ENCODE results near the gene RASAL2. TPM values are rescaled to one million over a fixed set of nuclear protein-coding genes. Genes with fewer than 3 reads are reported as not detected.

RASAL2 gene
- 17.4 and 18.5 TPM in 2 replicates for total RNA-seq (2014; rRNA removed; shearing (Covaris generic); ENCODE audit: low replicate concordance)

GRCh38 chr1:178093951-178094738 is at the start of gene RASAL2:
Gene RASAL2 (plus strand): TSS chr1:178094104. CDS start chr1:178094493, 389 bp downstream.
- H3K36me3 ChIP-seq, result no peaks in the 10 kb centered on the region
- H3K9me3 ChIP-seq, result no peaks in the 10 kb centered on the region
- peak within 1 kb of the TSS; percentile 91 for H3K4me3 ChIP-seq
- no peaks in the 10 kb centered on the region for H3K27me3 ChIP-seq
- DNase-seq, result peak; percentile 79

GRCh38 chr1:178046591-178047270 is 47.2 kb upstream of the RASAL2 start:
- DNase-seq, result no peak
- H3K9me3 ChIP-seq, result peaks cover 16% of the 10 kb centered on the region
- no peaks in the 10 kb centered on the region for H3K27me3 ChIP-seq
- no peaks in the 10 kb centered on the region for H3K36me3 ChIP-seq
- H3K4me3 ChIP-seq, result no peak overlapping the region

DNA sequence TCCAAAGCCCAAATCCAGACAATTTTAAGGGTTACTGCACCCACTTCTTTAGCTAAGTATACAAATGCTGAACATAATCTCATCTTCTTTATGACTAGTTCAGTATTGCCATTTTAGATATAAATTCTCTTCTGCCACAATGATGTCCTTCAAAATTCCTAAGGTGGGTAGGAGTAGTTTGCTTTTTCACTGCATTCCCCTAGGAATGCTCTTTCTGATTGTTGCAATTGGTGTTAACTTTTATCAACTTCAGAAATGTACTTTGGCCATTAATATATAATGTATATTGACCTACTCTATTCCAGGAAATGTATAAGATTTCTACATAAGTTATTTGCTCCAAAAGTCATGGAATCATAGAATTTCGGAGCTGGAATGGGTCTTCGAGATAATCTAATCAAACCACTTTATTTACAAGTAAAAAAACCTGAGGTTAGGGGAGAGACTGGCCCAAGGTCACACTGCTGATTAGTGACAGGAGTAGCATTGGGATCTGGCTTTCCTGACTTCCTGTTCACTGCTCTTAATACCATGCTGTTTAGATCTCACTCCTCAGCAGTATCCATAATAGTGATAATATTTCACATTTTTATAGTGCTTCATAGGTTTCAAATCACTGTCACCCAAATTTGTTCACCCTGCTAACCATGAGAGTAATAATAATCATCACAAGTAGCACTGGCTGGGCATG is 46.4 kb upstream of the RASAL2 start:
- H3K27me3 ChIP-seq, result no peaks in the 10 kb centered on the region
- no peak for DNase-seq
- H3K9me3 ChIP-seq, result peaks cover 14% of the 10 kb centered on the region
- no peak overlapping the region for H3K4me3 ChIP-seq
- H3K36me3 ChIP-seq, result no peaks in the 10 kb centered on the region

DNA sequence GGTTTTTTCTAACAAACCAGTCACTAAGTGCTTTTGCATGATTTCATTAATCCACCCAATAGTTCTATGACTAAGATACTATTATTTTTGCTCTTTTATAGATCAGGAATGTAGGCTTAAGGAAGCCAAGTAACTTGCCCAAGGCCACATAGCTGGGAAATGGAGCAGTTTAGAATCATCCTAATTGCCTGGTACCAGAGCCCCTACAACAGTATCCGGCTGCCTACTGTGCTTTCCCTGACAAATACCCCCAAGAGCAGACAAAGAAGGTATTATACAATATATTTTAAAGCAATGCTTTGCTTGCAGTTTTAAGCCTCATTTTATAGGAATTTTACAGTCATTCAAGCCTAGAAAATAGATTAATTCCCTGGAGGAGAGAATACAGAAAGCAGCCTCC is 45.5 kb upstream of the RASAL2 start:
- no peak for DNase-seq
- Histone ChIP-seq H3K36me3 (no peaks in the 10 kb centered on the region), H3K9me3 (peaks cover 13% of the 10 kb centered on the region), H3K4me3 (no peak overlapping the region), H3K27me3 (no peaks in the 10 kb centered on the region)

- H3K4me3 ChIP-seq, result no peak overlapping the region
- H3K36me3 ChIP-seq, result no peaks in the 10 kb centered on the region
- no peak for DNase-seq
- H3K9me3 ChIP-seq, result peaks cover 9% of the 10 kb centered on the region
- H3K27me3 ChIP-seq, result no peaks in the 10 kb centered on the region
Measured at GRCh38 chr1:178048883-178049282, 45.0 kb upstream of the RASAL2 start.

- Histone ChIP-seq H3K4me3 (no peak overlapping the region), H3K36me3 (no peaks in the 10 kb centered on the region), H3K9me3 (no peaks in the 10 kb centered on the region; the same call in 1 of the 2 replicates), H3K27me3 (no peaks in the 10 kb centered on the region)
- no peak for DNase-seq
Measured at GRCh38 chr1:178050084-178050483, 43.8 kb upstream of the RASAL2 start.

DNA sequence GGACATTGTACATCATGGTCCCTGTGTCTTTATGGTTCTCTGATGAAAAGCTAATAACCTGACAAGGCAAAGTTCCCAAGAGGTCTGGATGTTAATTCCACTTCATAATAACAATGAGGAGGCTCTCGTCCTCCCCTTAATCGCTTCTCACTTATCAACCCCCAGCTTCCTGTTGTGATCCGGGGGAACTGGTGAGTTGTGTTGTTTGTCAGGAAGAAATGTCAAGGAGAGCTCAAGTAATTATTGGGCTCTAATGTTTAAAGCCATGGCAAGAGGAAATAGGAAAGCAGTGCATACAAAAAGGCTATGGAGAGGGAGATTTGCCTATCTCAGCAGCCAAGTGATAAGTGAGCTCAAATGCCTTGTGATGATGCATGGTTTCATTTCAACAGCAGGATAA is 42.8 kb upstream of the RASAL2 start:
- DNase-seq, result no peak
- Histone ChIP-seq H3K4me3 (no peak overlapping the region), H3K9me3 (no peaks in the 10 kb centered on the region; the same call in 1 of the 2 replicates), H3K27me3 (no peaks in the 10 kb centered on the region), H3K36me3 (no peaks in the 10 kb centered on the region)

GRCh38 chr1:178052650-178053461 is 41.0 kb upstream of the RASAL2 start:
- Histone ChIP-seq H3K27me3 (no peaks in the 10 kb centered on the region), H3K36me3 (no peaks in the 10 kb centered on the region), H3K9me3 (no peaks in the 10 kb centered on the region), H3K4me3 (no peak overlapping the region)
- no peak for DNase-seq

GRCh38 chr1:178055093-178055492 is 38.8 kb upstream of the RASAL2 start:
- no peaks in the 10 kb centered on the region for H3K36me3 ChIP-seq
- H3K4me3 ChIP-seq, result no peak overlapping the region
- peak; percentile 93 for DNase-seq
- H3K27me3 ChIP-seq, result no peaks in the 10 kb centered on the region
- H3K9me3 ChIP-seq, result no peaks in the 10 kb centered on the region

GRCh38 chr1:178055779-178056471 is 38.0 kb upstream of the RASAL2 start:
- no peaks in the 10 kb centered on the region for H3K9me3 ChIP-seq
- peak; percentile 61 for DNase-seq
- H3K36me3 ChIP-seq, result no peaks in the 10 kb centered on the region
- H3K4me3 ChIP-seq, result no peak overlapping the region
- H3K27me3 ChIP-seq, result no peaks in the 10 kb centered on the region

GRCh38 chr1:178057141-178057765 is 36.7 kb upstream of the RASAL2 start:
- Histone ChIP-seq H3K36me3 (no peaks in the 10 kb centered on the region), H3K9me3 (no peaks in the 10 kb centered on the region), H3K27me3 (no peaks in the 10 kb centered on the region), H3K4me3 (no peak overlapping the region)
- no peak for DNase-seq

DNA sequence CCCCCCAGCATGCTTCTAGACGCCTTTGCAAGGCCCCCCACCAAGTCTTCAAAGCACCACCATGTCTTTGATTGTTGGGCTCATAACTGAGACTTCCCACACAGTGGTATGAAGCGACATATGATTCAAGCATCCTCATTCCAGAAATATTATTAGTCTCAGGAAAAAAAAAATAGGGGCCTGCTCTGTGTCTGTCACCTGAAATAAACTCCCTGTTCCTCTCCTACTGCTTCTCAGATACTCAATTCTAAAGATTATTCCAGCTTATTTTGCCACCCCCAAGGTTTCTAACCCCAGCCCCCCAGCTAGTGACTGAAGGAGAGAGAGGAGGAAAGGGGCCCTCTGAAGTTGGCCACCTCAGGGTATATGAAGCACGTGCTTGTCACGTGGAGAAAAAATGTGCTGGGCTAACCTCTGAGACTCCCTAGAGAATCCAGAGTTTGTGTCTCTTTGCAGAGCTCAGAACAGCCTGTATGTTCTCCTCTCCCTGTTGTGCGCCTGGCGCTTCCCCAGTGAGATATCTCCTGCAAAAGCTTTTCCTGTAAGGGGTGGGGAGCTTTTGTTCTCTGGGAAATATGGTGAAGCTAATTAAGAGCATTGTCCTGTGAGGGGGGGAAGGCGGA is 35.9 kb upstream of the RASAL2 start:
- DNase-seq, result no peak
- H3K36me3 ChIP-seq, result no peaks in the 10 kb centered on the region
- no peaks in the 10 kb centered on the region for H3K9me3 ChIP-seq
- no peaks in the 10 kb centered on the region for H3K27me3 ChIP-seq
- H3K4me3 ChIP-seq, result no peak overlapping the region

DNA sequence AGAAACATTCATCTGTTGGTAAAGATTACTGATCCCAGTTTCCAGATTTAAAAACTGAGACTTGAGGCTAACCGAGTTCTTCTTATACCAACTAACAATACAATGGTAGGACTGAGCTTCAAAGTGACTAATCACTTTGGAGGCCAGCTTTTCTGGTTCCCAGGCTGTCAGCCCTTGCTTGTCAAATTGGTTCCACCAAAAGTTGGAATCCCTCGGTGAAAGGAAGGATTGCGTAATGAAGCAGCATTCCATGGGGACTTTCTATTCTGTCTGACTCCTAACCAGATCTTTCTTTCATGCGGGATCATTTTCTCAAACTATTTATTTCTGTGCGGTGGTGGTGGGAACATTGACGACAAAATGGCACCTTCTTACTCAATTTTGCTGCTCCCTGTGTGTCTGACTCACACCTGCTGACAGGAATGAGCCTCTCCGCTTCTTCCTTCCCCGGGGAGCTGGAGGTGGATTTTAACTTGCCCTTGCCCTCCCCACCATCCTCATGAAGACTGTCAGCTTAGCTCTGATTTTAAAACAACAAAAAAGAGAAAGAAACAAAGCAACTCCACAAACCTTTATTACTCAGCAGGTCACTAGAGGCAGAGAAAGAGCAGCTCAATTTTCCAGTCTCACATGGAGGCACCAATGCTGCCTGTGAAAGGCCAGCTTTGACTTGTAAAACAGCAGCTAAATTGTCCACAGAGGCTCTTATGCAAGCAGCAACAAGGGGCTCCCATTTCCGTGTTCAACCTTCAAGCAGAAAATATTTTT is 32.9 kb upstream of the RASAL2 start:
- peak; percentile 70 for DNase-seq
- Histone ChIP-seq H3K27me3 (no peaks in the 10 kb centered on the region), H3K4me3 (no peak overlapping the region), H3K9me3 (no peaks in the 10 kb centered on the region), H3K36me3 (no peaks in the 10 kb centered on the region)

- no peaks in the 10 kb centered on the region for H3K9me3 ChIP-seq
- no peaks in the 10 kb centered on the region for H3K27me3 ChIP-seq
- H3K4me3 ChIP-seq, result no peak overlapping the region
- no peaks in the 10 kb centered on the region for H3K36me3 ChIP-seq
- DNase-seq, result no peak
Measured at GRCh38 chr1:178061620-178062019, 32.3 kb upstream of the RASAL2 start.
